Activated naive CD8-positive, alpha-beta T cell treated with anti-CD3 and anti-CD28 coated beads for 36 hours (primary cell): Measurements from ENCODE around the gene AUH. TPM values are rescaled to one million over a fixed set of nuclear protein-coding genes. Genes with fewer than 3 reads are reported as not detected.

Experiments used
- DNase-seq: peaks from one replicate; pipeline ENCODE4 v3.0.0; 2021
- H3K27ac Mint-ChIP-seq: one replicate; pipeline ENCODE4 v1.8.0; 2022; ENCODE audit warnings: mild to moderate bottlenecking, moderate library complexity, mixed read lengths
- H3K27me3 Mint-ChIP-seq: one replicate; pipeline ENCODE4 v1.8.0; 2022; ENCODE audit warnings: mild to moderate bottlenecking, mixed read lengths
- H3K36me3 Mint-ChIP-seq: one replicate; pipeline ENCODE4 v1.8.0; 2021; ENCODE audit warnings: mild to moderate bottlenecking, mixed read lengths
- H3K4me1 Mint-ChIP-seq: one replicate; pipeline ENCODE4 v1.8.0; 2021; ENCODE audit warnings: mixed read lengths
- H3K4me3 Mint-ChIP-seq: one replicate; pipeline ENCODE4 v1.8.0; 2022; ENCODE audit warnings: mild to moderate bottlenecking, moderate library complexity, mixed read lengths
- H3K9me3 Mint-ChIP-seq: one replicate; pipeline ENCODE4 v1.8.0; 2022; ENCODE audit warnings: mixed read lengths
- total RNA-seq, 2 experiments: library from RNA; stranded (reverse); gene quantifications; one replicate each; pipeline ENCODE4 v1.2.3, GENCODE V29; 2021

The AUH gene
- total RNA-seq, 2 experiments from 2014 or later: 12.4 to 13.2 TPM

- Mint-ChIP-seq H3K4me1 (peaks cover 6% of the 10 kb centered on the region), H3K36me3 (peaks cover 7% of the 10 kb centered on the region), H3K9me3 (no peaks in the 10 kb centered on the region), H3K27me3 (no peaks in the 10 kb centered on the region), H3K27ac (no peak overlapping the region), H3K4me3 (no peak overlapping the region)
- no peak for DNase-seq
Measured at GRCh38 chr9:91303741-91304415, 57.8 kb downstream of the AUH start.

GRCh38 chr9:91302831-91303230 is 58.9 kb downstream of the AUH start:
- no peak for DNase-seq
- Mint-ChIP-seq H3K36me3 (peaks cover 7% of the 10 kb centered on the region), H3K9me3 (no peaks in the 10 kb centered on the region), H3K4me3 (no peak overlapping the region), H3K4me1 (peaks cover 4% of the 10 kb centered on the region), H3K27me3 (no peaks in the 10 kb centered on the region), H3K27ac (no peak overlapping the region)

GRCh38 chr9:91301161-91301560 is 60.6 kb downstream of the AUH start:
- no peak overlapping the region for H3K4me3 Mint-ChIP-seq
- no peak overlapping the region for H3K27ac Mint-ChIP-seq
- H3K4me1 Mint-ChIP-seq: peaks cover 4% of the 10 kb centered on the region
- peaks cover 16% of the 10 kb centered on the region for H3K36me3 Mint-ChIP-seq
- no peak for DNase-seq
- no peaks in the 10 kb centered on the region for H3K9me3 Mint-ChIP-seq
- no peaks in the 10 kb centered on the region for H3K27me3 Mint-ChIP-seq

- no peak overlapping the region for H3K4me3 Mint-ChIP-seq
- DNase-seq: no peak
- no peak overlapping the region for H3K27ac Mint-ChIP-seq
- H3K36me3 Mint-ChIP-seq: peaks cover 25% of the 10 kb centered on the region
- no peaks in the 10 kb centered on the region for H3K9me3 Mint-ChIP-seq
- H3K27me3 Mint-ChIP-seq: no peaks in the 10 kb centered on the region
- H3K4me1 Mint-ChIP-seq: no peaks in the 10 kb centered on the region
Measured at GRCh38 chr9:91298311-91298710, 63.4 kb downstream of the AUH start.

- no peak overlapping the region for H3K27ac Mint-ChIP-seq
- no peak for DNase-seq
- no peaks in the 10 kb centered on the region for H3K4me1 Mint-ChIP-seq
- no peak overlapping the region for H3K4me3 Mint-ChIP-seq
- H3K9me3 Mint-ChIP-seq: no peaks in the 10 kb centered on the region
- H3K27me3 Mint-ChIP-seq: no peaks in the 10 kb centered on the region
- H3K36me3 Mint-ChIP-seq: peaks cover 35% of the 10 kb centered on the region
Measured at GRCh38 chr9:91297306-91297705, 64.4 kb downstream of the AUH start.

GRCh38 chr9:91296354-91296753 is 65.4 kb downstream of the AUH start:
- Mint-ChIP-seq H3K4me3 (no peak overlapping the region), H3K27me3 (no peaks in the 10 kb centered on the region), H3K27ac (no peak overlapping the region), H3K4me1 (no peaks in the 10 kb centered on the region), H3K36me3 (peaks cover 37% of the 10 kb centered on the region), H3K9me3 (no peaks in the 10 kb centered on the region)
- DNase-seq: no peak

- no peak overlapping the region for H3K4me3 Mint-ChIP-seq
- H3K9me3 Mint-ChIP-seq: no peaks in the 10 kb centered on the region
- H3K27me3 Mint-ChIP-seq: no peaks in the 10 kb centered on the region
- no peak for DNase-seq
- no peak overlapping the region for H3K27ac Mint-ChIP-seq
- H3K36me3 Mint-ChIP-seq: peaks cover 38% of the 10 kb centered on the region
- no peaks in the 10 kb centered on the region for H3K4me1 Mint-ChIP-seq
Measured at GRCh38 chr9:91295357-91295756, 66.4 kb downstream of the AUH start.

- DNase-seq: no peak
- peaks cover 28% of the 10 kb centered on the region for H3K36me3 Mint-ChIP-seq
- H3K9me3 Mint-ChIP-seq: no peaks in the 10 kb centered on the region
- no peak overlapping the region for H3K27ac Mint-ChIP-seq
- no peak overlapping the region for H3K4me3 Mint-ChIP-seq
- H3K27me3 Mint-ChIP-seq: no peaks in the 10 kb centered on the region
- no peaks in the 10 kb centered on the region for H3K4me1 Mint-ChIP-seq
Measured at GRCh38 chr9:91291866-91292265, 69.9 kb downstream of the AUH start.

- H3K4me3 Mint-ChIP-seq: no peak overlapping the region
- H3K27ac Mint-ChIP-seq: no peak overlapping the region
- no peaks in the 10 kb centered on the region for H3K27me3 Mint-ChIP-seq
- peaks cover 6% of the 10 kb centered on the region for H3K4me1 Mint-ChIP-seq
- DNase-seq: no peak
- H3K36me3 Mint-ChIP-seq: peaks cover 33% of the 10 kb centered on the region
- no peaks in the 10 kb centered on the region for H3K9me3 Mint-ChIP-seq
Measured at GRCh38 chr9:91289244-91289643, 72.5 kb downstream of the AUH start.

- Mint-ChIP-seq H3K4me3 (no peak overlapping the region), H3K9me3 (no peaks in the 10 kb centered on the region), H3K27me3 (no peaks in the 10 kb centered on the region)
Measured at GRCh38 chr9:91285729-91286353, 75.9 kb downstream of the AUH start.

GRCh38 chr9:91282292-91282691 is 79.4 kb downstream of the AUH start:
- peaks cover 39% of the 10 kb centered on the region for H3K36me3 Mint-ChIP-seq
- H3K4me3 Mint-ChIP-seq: no peak overlapping the region
- H3K27me3 Mint-ChIP-seq: no peaks in the 10 kb centered on the region
- H3K9me3 Mint-ChIP-seq: peaks cover 2% of the 10 kb centered on the region
- H3K4me1 Mint-ChIP-seq: peaks cover 6% of the 10 kb centered on the region
- H3K27ac Mint-ChIP-seq: no peak overlapping the region
- no peak for DNase-seq

More at GRCh38 chr9:91285729-91286353, 75.9 kb downstream of the AUH start:
- H3K27ac Mint-ChIP-seq: no peak overlapping the region
- peaks cover 6% of the 10 kb centered on the region for H3K4me1 Mint-ChIP-seq
- DNase-seq: no peak
- peaks cover 37% of the 10 kb centered on the region for H3K36me3 Mint-ChIP-seq

- H3K9me3 Mint-ChIP-seq: peaks cover 2% of the 10 kb centered on the region
- no peaks in the 10 kb centered on the region for H3K27me3 Mint-ChIP-seq
- no peak overlapping the region for H3K4me3 Mint-ChIP-seq
- H3K36me3 Mint-ChIP-seq: peaks cover 28% of the 10 kb centered on the region
- no peak for DNase-seq
- peaks cover 4% of the 10 kb centered on the region for H3K4me1 Mint-ChIP-seq
- H3K27ac Mint-ChIP-seq: no peak overlapping the region
Measured at GRCh38 chr9:91279296-91280204, 82.2 kb downstream of the AUH start.

- Mint-ChIP-seq H3K4me3 (no peak overlapping the region), H3K27ac (no peak overlapping the region), H3K27me3 (no peaks in the 10 kb centered on the region), H3K4me1 (peaks cover 12% of the 10 kb centered on the region), H3K36me3 (peaks cover 9% of the 10 kb centered on the region), H3K9me3 (peaks cover 2% of the 10 kb centered on the region)
- no peak for DNase-seq
Measured at GRCh38 chr9:91276513-91276912, 85.2 kb downstream of the AUH start.

- Mint-ChIP-seq H3K36me3 (peaks cover 4% of the 10 kb centered on the region), H3K4me1 (peaks cover 12% of the 10 kb centered on the region), H3K27ac (no peak overlapping the region)
Measured at GRCh38 chr9:91275655-91276054, 86.1 kb downstream of the AUH start.

GRCh38 chr9:91274949-91275492 is 86.7 kb downstream of the AUH start:
- Mint-ChIP-seq H3K4me3 (no peak overlapping the region), H3K36me3 (peaks cover 4% of the 10 kb centered on the region), H3K27me3 (no peaks in the 10 kb centered on the region), H3K4me1 (peaks cover 12% of the 10 kb centered on the region), H3K27ac (no peak overlapping the region), H3K9me3 (peaks cover 2% of the 10 kb centered on the region)
- no peak for DNase-seq

More at GRCh38 chr9:91275655-91276054, 86.1 kb downstream of the AUH start:
- H3K27me3 Mint-ChIP-seq: no peaks in the 10 kb centered on the region
- DNase-seq: no peak
- peaks cover 2% of the 10 kb centered on the region for H3K9me3 Mint-ChIP-seq
- no peak overlapping the region for H3K4me3 Mint-ChIP-seq
